HepG2 (cell line): ENCODE data around the gene ZBTB46. TPM values are rescaled to one million over a fixed set of nuclear protein-coding genes. Genes with fewer than 3 reads are reported as not detected.

ENCODE experiments used
- AKAP8 ChIP-seq: sonication (generic); formaldehyde crosslinking; IDR thresholded peaks from 2 replicates; pipeline ENCODE4 v1.5.1; 2020; ENCODE audit warnings: mild to moderate bottlenecking, missing genetic modification reagents
- ARHGAP35 ChIP-seq: sonication (generic); formaldehyde crosslinking; IDR thresholded peaks from 2 replicates; pipeline ENCODE4 v1.9.0; 2022; ENCODE audit warnings: mild to moderate bottlenecking, inconsistent platforms, moderate library complexity, missing genetic modification reagents, borderline replicate concordance
- IRX3 ChIP-seq: sonication (generic); formaldehyde crosslinking; IDR thresholded peaks from 2 replicates; pipeline ENCODE4 v1.8.1; 2023; ENCODE audit warnings: mild to moderate bottlenecking, low read depth, missing genetic modification reagents, borderline replicate concordance
- PRDM10 ChIP-seq: sonication (generic); formaldehyde crosslinking; IDR thresholded peaks from 2 replicates; pipeline ENCODE4 v1.4.0; 2020; ENCODE audit warnings: low read depth, missing genetic modification reagents
- ZBTB26 ChIP-seq: IDR thresholded peaks from 2 replicates; pipeline ENCODE4 v1.6.1; 2016; ENCODE audit warnings: missing compliant biosample characterization, missing genetic modification reagents, borderline replicate concordance
- ZBTB40 ChIP-seq, 2 experiments: fragments of 450-650 bp in 1 of 2; sonication (generic) in 1 of 2; formaldehyde crosslinking in 1 of 2; IDR thresholded peaks; 2 replicates each; pipeline versions ENCODE4 v1.6.1 to v1.8.0; 2016 to 2022; ENCODE audit warnings: antibody characterized with exemption in 1 of 2, mild to moderate bottlenecking in 1 of 2, missing genetic modification reagents in 1 of 2
- ZBTB42 ChIP-seq: sonication (generic); formaldehyde crosslinking; IDR thresholded peaks from 2 replicates; pipeline ENCODE4 v1.5.0; 2020; ENCODE audit warnings: mild to moderate bottlenecking, missing genetic modification reagents
- ZFP36L1 ChIP-seq: sonication (generic); formaldehyde crosslinking; IDR thresholded peaks from 2 replicates; pipeline ENCODE4 v1.8.0; 2022; ENCODE audit warnings: mild to moderate bottlenecking, missing genetic modification reagents, moderate library complexity
- ZNF326 ChIP-seq: sonication (generic); formaldehyde crosslinking; IDR thresholded peaks from 2 replicates; pipeline ENCODE4 v1.4.0; 2020; ENCODE audit warnings: missing genetic modification reagents, borderline replicate concordance
- ZNF343 ChIP-seq: sonication (generic); formaldehyde crosslinking; IDR thresholded peaks from 2 replicates; pipeline ENCODE4 v1.4.0; 2020; ENCODE audit warnings: mild to moderate bottlenecking, missing genetic modification reagents
- ZNF556 ChIP-seq: sonication (generic); formaldehyde crosslinking; IDR thresholded peaks from 2 replicates; pipeline ENCODE4 v1.4.0; 2020; ENCODE audit warnings: mild to moderate bottlenecking, missing genetic modification reagents, borderline replicate concordance
- ZNF607 ChIP-seq: sonication (generic); formaldehyde crosslinking; IDR thresholded peaks from 2 replicates; pipeline ENCODE4 v1.5.1; 2020; ENCODE audit warnings: missing genetic modification reagents, mild to moderate bottlenecking, borderline replicate concordance
- ZNF839 ChIP-seq: sonication (generic); formaldehyde crosslinking; IDR thresholded peaks from 2 replicates; pipeline ENCODE4 v1.4.0; 2020; ENCODE audit warnings: missing genetic modification reagents, mild to moderate bottlenecking, borderline replicate concordance
- polyA plus RNA-seq, 8 experiments: library from polyadenylated mRNA; depleted of rRNA in 3 of 8; stranded (reverse) in 7 of 8; unstranded in 1 of 8; fragments of >200 nt; fragmentation: Illumina TruSeq in 4 of 8; extraction: Trizol in 4 of 8; gene quantifications; 2 replicates each; pipeline versions ENCODE4 v1.2.1 to v1.2.3, GENCODE V29; 2011 to 2016; ENCODE audit warnings: low read depth in 4 of 8, missing spikeins in 1 of 8, mixed read lengths in 1 of 8; ENCODE audit not compliant: insufficient read depth in 1 of 8
- total RNA-seq, 5 experiments: library from RNA; depleted of rRNA; stranded (reverse); fragments of >200 nt; fragmentation: Illumina TruSeq; extraction: Trizol; gene quantifications; 2 replicates each; pipeline ENCODE4 v1.2.3, GENCODE V29; 2016; ENCODE audit warnings: low read depth in 1 of 5

Gene ZBTB46
- total and polyA plus RNA-seq, 2 of the 13 experiments (the other 11 are each of a cell fraction or from before 2014, with no cell fraction given): 1.6 to 13.5 TPM

DNA sequence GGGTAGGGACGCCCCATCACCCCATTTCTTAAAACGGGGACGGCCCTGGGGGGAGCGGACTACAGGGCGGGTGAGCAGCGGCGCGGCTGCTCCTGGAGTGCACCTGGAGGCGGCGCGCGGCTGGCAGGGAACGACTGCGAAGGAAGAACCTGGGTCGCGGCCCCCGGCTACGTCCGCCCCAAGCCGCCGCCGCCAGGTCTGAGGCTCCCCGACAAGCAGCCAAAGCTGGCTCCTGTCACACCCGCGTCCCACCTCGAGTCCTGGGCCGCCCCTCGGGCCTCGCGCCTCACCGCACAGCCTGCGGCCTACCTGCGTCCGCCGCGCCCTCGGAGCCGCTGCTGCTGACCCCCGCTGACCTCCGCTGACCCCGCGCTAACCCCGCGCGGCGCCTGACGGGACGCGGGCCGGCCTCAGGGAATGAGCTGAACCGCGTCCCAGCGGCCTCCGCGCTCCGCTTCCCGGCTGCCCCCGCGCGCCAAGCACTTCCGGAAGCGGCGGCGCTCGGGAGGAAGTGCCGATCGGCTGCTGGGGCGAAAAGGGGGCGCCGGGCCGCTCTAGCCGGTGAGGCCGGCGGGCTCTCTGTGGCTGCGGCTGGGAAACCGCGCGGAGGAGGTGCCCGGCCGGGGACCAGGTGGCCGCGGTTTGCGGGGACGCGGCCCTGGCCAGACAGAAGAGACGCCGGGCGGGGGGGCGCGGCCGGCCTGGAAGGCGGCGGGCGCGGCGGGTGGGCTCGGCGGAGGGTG, 123.3 kb downstream of the ZBTB46 start, which contains the start of the genes ARFRP1 and ZGPAT (continued):
- peak; percentile 79; the same call in 1 of the 2 replicates for TF ChIP-seq ZBTB42
- TF ChIP-seq ARHGAP35 (CRISPR knock-in tag): peak; percentile 88; the same call in 1 of the 2 replicates
- no peak; the same call in 1 of the 2 replicates for TF ChIP-seq ZNF839 (CRISPR knock-in tag)
- TF ChIP-seq ZNF607 (CRISPR knock-in tag): peak; percentile 93
- peak; percentile 88; the same call in 1 of the 2 replicates for TF ChIP-seq ZNF556
- TF ChIP-seq ZFP36L1 (CRISPR knock-in tag): no peak; the same call in 1 of the 2 replicates
- peak; percentile 98 for TF ChIP-seq IRX3 (CRISPR knock-in tag)
- TF ChIP-seq ZNF326: peak; percentile 22; the same call in 1 of the 2 replicates
- no peak for TF ChIP-seq ZNF343 (CRISPR knock-in tag)
- no peak; the same call in 1 of the 2 replicates for TF ChIP-seq PRDM10 (CRISPR knock-in tag)
- TF ChIP-seq ZBTB26 (CRISPR knock-in tag): peak; percentile 91
- no peak; the same call in 1 of the 2 replicates for TF ChIP-seq AKAP8 (CRISPR knock-in tag)
- TF ChIP-seq ZBTB40 (IDR thresholded peaks at IDR 0.05): no peak
- peak; percentile 84 for TF ChIP-seq ZBTB40 (CRISPR knock-in tag; IDR thresholded peaks at IDR 0.05)
